T47D (cell line): ENCODE data around the gene FBXL13.
"Not testable (repeated sequence)": the region's sequence is repeated elsewhere in the genome, so short reads cannot be mapped to it uniquely, and the experiment has no call there.

Experiments
- DNase-seq, 2 experiments: peaks; one replicate each; pipeline versions ENCODE4 v3.0.0 to v3.0.0-alpha.2; 2011 to 2012; ENCODE audit warnings: low read depth in 1 of 2, low spot score in 1 of 2
- JUND ChIP-seq: IDR thresholded peaks from 2 replicates; pipeline ENCODE4 v1.6.1; 2012; ENCODE audit warnings: low read depth
- in situ Hi-C: cut with HindIII; loops from 2 replicates; pipeline ENCODE4 v1.10.0; 2016; ENCODE audit warnings: low sequenced_read_pairs, low pct_unique_long_range_greater_than_20kb

FBXL13 gene

GRCh38 chr7:103100348-103100747 is 25.8 kb upstream of the FBXL13 start:
- TF ChIP-seq JUND, result no peak
- no peak for DNase-seq
- in situ Hi-C loops, result no loop called here

DNA sequence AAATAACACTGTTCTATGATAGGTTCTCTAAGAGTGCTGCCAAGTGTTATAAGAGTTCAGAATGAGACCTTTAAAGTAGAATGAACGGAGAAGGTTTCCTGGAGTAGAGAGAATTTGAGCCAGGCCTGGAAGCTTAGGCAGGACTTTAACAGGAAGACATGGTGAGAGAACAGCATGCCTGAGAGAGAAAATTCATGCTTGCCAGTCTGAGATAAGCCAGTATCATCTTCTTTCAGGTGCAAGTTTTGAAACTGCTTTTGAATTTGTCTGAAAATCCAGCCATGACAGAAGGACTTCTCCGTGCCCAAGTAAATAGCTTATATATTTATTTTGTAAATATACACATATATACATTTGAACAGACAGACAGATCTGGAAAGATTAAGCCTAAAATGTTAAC is 22.4 kb upstream of the FBXL13 start:
- DNase-seq, result no peak
- in situ Hi-C loops, result no loop called here
- TF ChIP-seq JUND, result no peak

DNA sequence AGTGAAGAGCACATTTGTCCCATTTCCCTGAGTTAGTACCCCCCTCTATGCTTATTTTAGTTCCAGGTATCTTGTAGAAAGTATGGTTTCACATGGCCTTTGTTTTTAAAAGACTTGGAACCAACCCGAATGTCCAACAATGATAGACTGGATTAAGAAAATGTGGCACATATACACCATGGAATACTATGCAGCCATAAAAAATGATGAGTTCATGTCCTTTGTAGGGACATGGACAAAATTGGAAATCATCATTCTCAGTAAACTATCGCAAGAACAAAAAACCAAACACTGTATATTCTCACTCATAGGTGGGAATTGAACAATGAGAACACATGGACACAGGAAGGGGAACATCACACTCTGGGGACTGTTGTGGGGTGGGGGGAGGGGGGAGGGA is 21.0 kb upstream of the FBXL13 start:
- DNase-seq, in situ Hi-C loops: not testable (repeated sequence)

- TF ChIP-seq JUND, result no peak
- in situ Hi-C loops, result no loop called here
- DNase-seq, result peak in 1 of 2 experiments; percentile 2
Observed at GRCh38 chr7:103094102-103094501, 19.5 kb upstream of the FBXL13 start.

- DNase-seq, result no peak
- TF ChIP-seq JUND, result no peak
- in situ Hi-C loops, result no loop called here
Observed at GRCh38 chr7:103093429-103093828, 18.8 kb upstream of the FBXL13 start.

- in situ Hi-C loops, DNase-seq: not testable (repeated sequence)
Observed at GRCh38 chr7:103092321-103092720, 17.7 kb upstream of the FBXL13 start.

DNA sequence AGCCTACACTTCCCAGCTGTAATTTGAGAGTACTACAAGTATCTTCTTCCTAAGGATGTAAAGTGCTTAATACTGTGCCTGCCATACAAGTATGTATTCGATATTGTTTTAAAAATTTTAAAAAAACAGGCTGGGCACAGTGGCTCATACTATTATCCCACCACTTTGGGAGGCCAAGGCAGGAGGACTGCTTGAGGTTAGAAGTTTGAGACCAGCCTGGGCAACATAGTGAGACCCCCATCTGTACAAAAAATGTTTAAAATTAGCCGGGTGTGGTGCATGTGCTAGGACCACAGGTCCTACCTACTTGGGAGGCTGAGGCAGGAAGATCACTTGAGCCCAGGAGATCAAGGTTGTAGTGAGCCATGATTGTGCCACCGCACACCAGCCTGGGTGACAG is 8.6 kb upstream of the FBXL13 start:
- in situ Hi-C loops, result no loop called here
- TF ChIP-seq JUND, result no peak
- no peak for DNase-seq

GRCh38 chr7:103082497-103082896 is 7.9 kb upstream of the FBXL13 start:
- TF ChIP-seq JUND, result no peak
- in situ Hi-C loops, result no loop called here

DNA sequence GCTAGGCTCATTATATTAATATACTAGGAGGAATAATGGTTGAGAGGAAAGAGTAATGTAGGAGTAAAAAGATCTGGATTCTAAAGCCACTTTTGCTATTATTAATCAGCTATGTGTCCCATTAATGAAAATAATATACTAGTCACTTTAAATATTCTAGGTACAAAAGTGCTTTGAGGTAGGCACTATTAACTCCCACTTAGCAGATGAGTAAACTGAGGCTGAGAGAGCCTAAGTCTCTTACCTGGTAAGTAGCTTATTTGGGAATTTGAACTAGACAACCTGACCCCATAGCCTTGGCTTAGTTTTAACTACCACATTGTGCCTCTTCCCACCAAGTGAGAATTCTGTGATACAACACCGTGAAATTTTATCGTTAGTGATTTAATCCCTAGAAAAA is 6.3 kb upstream of the FBXL13 start:
- in situ Hi-C loops, result no loop called here
- TF ChIP-seq JUND, result no peak
- DNase-seq, result no peak

More at GRCh38 chr7:103082497-103082896, 7.9 kb upstream of the FBXL13 start:
- DNase-seq, result no peak

DNA sequence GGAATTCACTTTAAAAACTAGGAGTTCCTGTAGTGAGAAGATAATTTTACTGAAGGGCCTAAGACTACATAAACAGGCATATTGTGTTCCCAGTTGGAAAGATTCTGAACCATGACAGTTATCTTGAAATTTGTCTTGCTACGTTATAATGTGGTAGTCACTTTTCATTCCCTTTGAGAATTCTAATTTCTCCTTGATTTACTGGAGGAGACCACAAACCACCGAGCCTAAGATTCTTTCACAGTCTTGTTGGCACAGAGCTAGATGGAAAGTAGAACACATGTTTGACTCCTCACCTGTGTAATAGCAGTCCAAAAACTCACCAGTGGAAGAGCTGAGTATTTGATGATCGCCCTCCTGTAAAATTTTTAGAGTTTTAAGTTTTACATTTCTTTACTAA is 5.2 kb upstream of the FBXL13 start:
- in situ Hi-C loops, result no loop called here
- no peak for TF ChIP-seq JUND

GRCh38 chr7:103078226-103078625 is 3.6 kb upstream of the FBXL13 start:
- in situ Hi-C loops, DNase-seq: not testable (repeated sequence)

More for the DNA sequence above, 5.2 kb upstream of the FBXL13 start:
- no peak for DNase-seq

- in situ Hi-C loops, result no loop called here
- TF ChIP-seq JUND, result no peak
- no peak for DNase-seq
Observed at GRCh38 chr7:103077318-103077717, 2.7 kb upstream of the FBXL13 start.

DNA sequence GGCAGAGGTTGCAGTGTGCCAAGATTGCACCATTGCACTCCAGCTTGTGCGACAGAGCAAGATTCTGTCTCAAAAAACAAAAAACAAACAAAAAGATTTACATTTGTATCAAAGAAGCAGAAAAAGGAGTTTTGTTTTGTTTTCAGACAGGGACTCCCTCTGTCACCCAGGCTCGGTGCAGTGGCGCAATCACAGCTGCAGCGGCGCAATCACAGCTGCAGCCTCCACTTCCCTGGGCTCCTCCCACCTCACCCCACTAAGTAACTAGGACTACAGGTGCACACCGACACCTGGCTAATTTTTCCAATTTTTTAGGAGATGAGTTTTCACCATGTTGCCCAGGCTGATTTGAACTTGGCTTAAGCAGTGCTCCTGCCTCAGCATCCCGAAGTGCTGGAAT is 2.2 kb upstream of the FBXL13 start:
- no peak for TF ChIP-seq JUND
- no peak for DNase-seq
- in situ Hi-C loops, result no loop called here

- in situ Hi-C loops, result no loop called here
- TF ChIP-seq JUND, result no peak
- DNase-seq, result peak; percentile 9 to 40
Observed at GRCh38 chr7:103075337-103075918, 832 bp upstream of the FBXL13 start.
